Astrocyte of the spinal cord (primary cell): ENCODE measurements around the gene UBALD2.
A peak's percentile ranks its signal among the peaks of the same experiment; 100 is the strongest.
"Not testable (repeated sequence)": the region's sequence is repeated elsewhere in the genome, so short reads cannot be mapped to it uniquely, and the experiment has no call there.

ENCODE experiments used
- DNase-seq: peaks from one replicate; pipeline ENCODE4 v3.0.0; 2011; ENCODE audit warnings: low read depth, low spot score
- H3K4me3 ChIP-seq: 2 replicates; pipeline ENCODE4 v1.5.1; 2011; ENCODE audit warnings: low read depth, mild to moderate bottlenecking, low read length, moderate library complexity
- CTCF ChIP-seq: IDR thresholded peaks from 2 replicates; pipeline ENCODE4 v1.5.1; 2012; ENCODE audit warnings: low read depth, mild to moderate bottlenecking, low read length, inconsistent platforms
- in situ Hi-C: cut with HindIII; loops from 2 replicates; pipeline ENCODE4 v1.10.0; 2017; ENCODE audit warnings: low sequenced_read_pairs

UBALD2 gene

GRCh38 chr17:76246080-76247066, 18.8 kb upstream of the UBALD2 start:
- no peak overlapping the region for H3K4me3 ChIP-seq
- in situ Hi-C loops, result no loop called here
- peak; percentile 52 for DNase-seq

GRCh38 chr17:76247304-76247703, 17.8 kb upstream of the UBALD2 start:
- no peak for TF ChIP-seq CTCF

More at GRCh38 chr17:76246080-76247066, 18.8 kb upstream of the UBALD2 start:
- no peak for TF ChIP-seq CTCF

GRCh38 chr17:76248013-76248782, 16.9 kb upstream of the UBALD2 start:
- H3K4me3 ChIP-seq, result no peak overlapping the region
- TF ChIP-seq CTCF, result no peak
- in situ Hi-C loops, result no loop called here
- DNase-seq, result no peak

More at GRCh38 chr17:76247304-76247703, 17.8 kb upstream of the UBALD2 start:
- in situ Hi-C loops, result no loop called here
- H3K4me3 ChIP-seq, result no peak overlapping the region
- DNase-seq, result no peak

GRCh38 chr17:76250141-76250540, 15.0 kb upstream of the UBALD2 start:
- no peak for DNase-seq
- no peak for TF ChIP-seq CTCF
- in situ Hi-C loops, result no loop called here
- H3K4me3 ChIP-seq, result no peak overlapping the region

- in situ Hi-C loops, result no loop called here
- DNase-seq, result no peak
- no peak for TF ChIP-seq CTCF
- no peak overlapping the region for H3K4me3 ChIP-seq
Observed at GRCh38 chr17:76251478-76252039, 13.6 kb upstream of the UBALD2 start.

GRCh38 chr17:76252040-76252954, 12.9 kb upstream of the UBALD2 start:
- DNase-seq, result peak; percentile 52
- in situ Hi-C loops, result no loop called here
- no peak for TF ChIP-seq CTCF
- no peak overlapping the region for H3K4me3 ChIP-seq

- H3K4me3 ChIP-seq, DNase-seq, in situ Hi-C loops: not testable (repeated sequence)
Observed at GRCh38 chr17:76252967-76253766, 12.0 kb upstream of the UBALD2 start.
